ENCODE data around the gene KRABD2.
A peak's percentile ranks its signal among the peaks of the same experiment; 100 is the strongest.

Gene KRABD2

GRCh38 chr17:8366231-8366630 is 10.3 kb downstream of the KRABD2 start:
- in situ Hi-C loops (cut with HindIII; ENCODE audit: low pct_ligation_motif_present, low sequenced_read_pairs) = no loop called here
- DNase-seq = peak; percentile 69

GRCh38 chr17:8365143-8365542 is 11.4 kb downstream of the KRABD2 start:
- in situ Hi-C loops (cut with HindIII; ENCODE audit: low pct_ligation_motif_present, low sequenced_read_pairs) = no loop called here
- Histone ChIP-seq H3K36me3 (replicated peaks) (peaks cover 3% of the 10 kb centered on the region), H3K4me3 (ENCODE audit: low read depth, low read length) (no peak overlapping the region), H3K27me3 (replicated peaks) (no peaks in the 10 kb centered on the region), H3K27ac (no peak overlapping the region)
- no peak for TF ChIP-seq CTCF (IDR thresholded peaks at IDR 0.05; ENCODE audit: low read depth, low read length, missing control alignments)
- DNase-seq = no peak

More at GRCh38 chr17:8366231-8366630, 10.3 kb downstream of the KRABD2 start:
- Histone ChIP-seq H3K36me3 (replicated peaks) (peaks cover 3% of the 10 kb centered on the region), H3K27me3 (replicated peaks) (no peaks in the 10 kb centered on the region), H3K4me3 (ENCODE audit: low read depth, low read length) (no peak overlapping the region), H3K27ac (no peak overlapping the region)
- no peak for TF ChIP-seq CTCF (IDR thresholded peaks at IDR 0.05; ENCODE audit: low read depth, low read length, missing control alignments)

GRCh38 chr17:8362651-8363332 is 13.7 kb downstream of the KRABD2 start:
- H3K36me3 ChIP-seq (replicated peaks) = no peaks in the 10 kb centered on the region
- H3K27ac ChIP-seq = peak overlapping the region; percentile 16
- in situ Hi-C loops (cut with HindIII; ENCODE audit: low pct_ligation_motif_present, low sequenced_read_pairs) = no loop called here
- peak; percentile 51 for DNase-seq
- no peak for TF ChIP-seq CTCF (IDR thresholded peaks at IDR 0.05; ENCODE audit: low read depth, low read length, missing control alignments)
- H3K27me3 ChIP-seq (replicated peaks) = no peaks in the 10 kb centered on the region
- H3K4me3 ChIP-seq (ENCODE audit: low read depth, low read length) = no peak overlapping the region

- no peaks in the 10 kb centered on the region for H3K36me3 ChIP-seq (replicated peaks)
- H3K27ac ChIP-seq = no peak overlapping the region
- DNase-seq = no peak
- H3K27me3 ChIP-seq (replicated peaks) = no peaks in the 10 kb centered on the region
- H3K4me3 ChIP-seq (ENCODE audit: low read depth, low read length) = no peak overlapping the region
- no peak for TF ChIP-seq CTCF (IDR thresholded peaks at IDR 0.05; ENCODE audit: low read depth, low read length, missing control alignments)
- in situ Hi-C loops (cut with HindIII; ENCODE audit: low pct_ligation_motif_present, low sequenced_read_pairs) = no loop called here
These were observed 15.8 kb downstream of the KRABD2 start for GRCh38 chr17:8360751-8361150.

- Histone ChIP-seq H3K27me3 (replicated peaks) (no peaks in the 10 kb centered on the region), H3K4me3 (ENCODE audit: low read depth, low read length) (no peak overlapping the region), H3K27ac (no peak overlapping the region), H3K36me3 (replicated peaks) (no peaks in the 10 kb centered on the region)
- TF ChIP-seq CTCF (IDR thresholded peaks at IDR 0.05; ENCODE audit: low read depth, low read length, missing control alignments) = no peak
- in situ Hi-C loops (cut with HindIII; ENCODE audit: low pct_ligation_motif_present, low sequenced_read_pairs) = no loop called here
- no peak for DNase-seq
These were observed 16.2 kb downstream of the KRABD2 start for GRCh38 chr17:8360260-8360659.

- H3K27ac ChIP-seq = no peak overlapping the region
- in situ Hi-C loops (cut with HindIII; ENCODE audit: low pct_ligation_motif_present, low sequenced_read_pairs) = no loop called here
- H3K36me3 ChIP-seq (replicated peaks) = no peaks in the 10 kb centered on the region
- peak; percentile 84 for DNase-seq
- H3K4me3 ChIP-seq (ENCODE audit: low read depth, low read length) = no peak overlapping the region
- H3K27me3 ChIP-seq (replicated peaks) = no peaks in the 10 kb centered on the region
- no peak for TF ChIP-seq CTCF (IDR thresholded peaks at IDR 0.05; ENCODE audit: low read depth, low read length, missing control alignments)
These were observed 16.7 kb downstream of the KRABD2 start for GRCh38 chr17:8359769-8360168.

Data from brain microvascular endothelial cell (primary cell).